HG02885 (cell line): Measurements from ENCODE around the gene ENGASE.

Experiments
- ATAC-seq: cut with Tn5 transposase; IDR thresholded peaks from one replicate; pipeline ENCODE4 v1.9.1; 2021; ENCODE audit warnings: mild to moderate bottlenecking; ENCODE audit not compliant: unreplicated experiment, poor library complexity

ENGASE gene

DNA sequence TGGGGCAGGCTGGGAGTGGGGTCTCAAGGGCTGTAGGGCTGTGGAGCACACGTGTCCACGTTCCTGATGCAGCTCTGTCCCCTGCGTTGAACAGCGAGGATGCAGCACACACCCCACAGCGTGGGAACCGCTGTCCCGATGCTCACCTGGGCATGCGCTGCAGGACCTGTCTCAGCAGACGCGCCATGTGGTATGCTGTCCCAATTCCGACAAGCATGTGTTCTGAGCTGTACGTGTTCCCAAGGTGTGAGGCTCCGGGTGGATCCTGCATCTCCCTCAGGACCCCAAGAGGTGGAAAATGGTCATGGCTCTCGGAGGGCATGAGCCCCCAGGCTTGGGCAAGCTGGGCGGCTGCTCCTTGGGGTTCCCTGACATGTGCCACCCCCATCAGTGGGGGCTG, 34.2 kb downstream of the ENGASE start:
- ATAC-seq = no peak

DNA sequence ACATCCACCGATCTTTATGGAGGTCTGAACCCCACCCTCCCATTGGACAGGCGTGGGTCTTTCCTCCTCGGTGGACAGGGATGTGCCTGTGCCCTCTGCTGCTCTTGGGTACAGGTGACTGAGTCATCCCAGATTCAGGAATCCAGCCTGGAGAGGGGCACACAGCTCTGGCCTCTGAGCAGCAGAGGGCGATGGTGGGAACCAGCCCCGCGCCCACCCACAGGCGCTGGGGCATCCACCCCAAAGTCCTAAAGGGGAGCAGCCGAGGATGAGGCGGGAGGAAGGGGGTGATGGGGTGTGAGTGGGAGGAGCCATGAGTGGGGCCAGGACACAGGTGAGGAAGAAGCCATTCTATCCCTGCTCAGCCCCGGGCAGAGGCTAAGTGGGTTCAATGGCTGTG, 35.0 kb downstream of the ENGASE start:
- no peak for ATAC-seq

DNA sequence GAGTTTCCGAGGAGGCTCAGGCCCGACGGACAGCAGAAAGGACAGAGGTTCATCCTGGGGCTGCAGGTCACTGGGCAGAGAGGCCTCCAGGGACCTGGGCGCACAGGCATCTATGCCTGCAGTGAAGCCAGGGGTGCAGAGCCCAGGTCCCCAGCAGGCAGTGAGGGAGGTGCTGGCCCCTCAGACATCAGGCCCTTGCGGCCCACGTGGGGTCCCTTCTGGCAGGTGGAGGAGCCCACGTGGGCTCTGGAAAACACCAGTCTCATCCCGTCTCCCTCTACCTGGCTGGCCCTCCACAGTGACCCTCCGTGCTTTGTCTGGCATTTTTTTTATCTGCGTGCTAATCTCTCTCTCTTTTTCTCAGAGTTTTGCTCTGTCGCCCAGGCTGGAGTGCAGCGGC, 36.5 kb downstream of the ENGASE start:
- ATAC-seq = no peak

DNA sequence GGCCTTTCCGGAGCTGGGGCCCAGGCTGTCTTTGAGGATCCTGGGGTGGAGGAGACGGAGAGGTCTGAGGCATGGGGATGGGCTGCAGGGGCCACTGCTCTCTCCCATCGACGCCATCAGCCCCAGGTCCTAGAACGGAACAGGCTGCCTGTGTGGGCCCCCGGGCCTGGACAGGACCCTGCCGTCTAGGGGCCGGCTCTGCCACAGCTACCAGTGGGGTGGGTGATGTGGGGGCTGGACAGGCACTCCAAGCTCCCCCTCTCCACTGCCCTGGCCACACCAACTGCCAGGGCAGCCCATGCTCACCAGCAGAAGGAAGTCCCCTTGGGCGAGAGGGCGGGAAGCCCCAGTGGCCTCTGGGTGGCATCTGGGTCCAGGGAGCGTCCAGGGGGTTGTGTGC, 37.8 kb downstream of the ENGASE start:
- no peak for ATAC-seq

DNA sequence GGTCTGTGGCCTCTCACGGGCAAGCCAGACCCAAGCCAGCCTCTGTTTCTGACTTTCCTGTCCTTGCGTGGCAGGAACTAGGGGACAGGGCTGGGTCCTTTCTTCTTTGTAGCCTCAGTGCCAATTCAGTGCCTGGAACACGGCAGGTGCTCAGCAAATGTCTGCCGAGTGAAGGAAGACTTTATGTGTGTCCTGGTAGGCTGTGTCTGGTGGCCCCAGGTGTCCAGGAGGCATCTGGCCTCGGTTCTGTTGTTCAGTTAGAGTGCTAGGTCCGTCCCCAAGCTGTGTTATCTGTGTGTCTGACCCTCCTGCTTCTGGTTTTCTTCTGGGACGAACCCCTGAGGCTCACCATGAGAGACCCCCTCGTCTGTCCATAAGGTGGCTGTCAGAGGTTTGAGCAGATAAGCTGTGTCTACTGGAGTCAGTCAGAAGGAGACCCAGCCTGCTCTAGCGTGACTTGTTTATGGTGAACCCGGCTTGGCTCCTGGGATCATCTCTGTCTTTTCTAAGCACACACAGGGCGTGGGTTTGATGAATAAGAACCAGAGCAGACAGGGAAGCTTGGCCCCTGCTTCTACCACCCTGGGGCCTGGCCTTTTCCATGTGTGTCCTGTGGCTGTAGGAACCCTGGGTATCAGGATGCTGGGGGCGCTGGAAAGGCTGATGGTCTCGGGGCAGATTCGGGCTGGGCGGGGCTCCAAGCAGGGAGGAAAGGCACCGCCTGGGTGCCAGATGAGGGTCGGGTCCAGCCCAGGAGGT, 39.3 kb downstream of the ENGASE start:
- ATAC-seq = no peak

DNA sequence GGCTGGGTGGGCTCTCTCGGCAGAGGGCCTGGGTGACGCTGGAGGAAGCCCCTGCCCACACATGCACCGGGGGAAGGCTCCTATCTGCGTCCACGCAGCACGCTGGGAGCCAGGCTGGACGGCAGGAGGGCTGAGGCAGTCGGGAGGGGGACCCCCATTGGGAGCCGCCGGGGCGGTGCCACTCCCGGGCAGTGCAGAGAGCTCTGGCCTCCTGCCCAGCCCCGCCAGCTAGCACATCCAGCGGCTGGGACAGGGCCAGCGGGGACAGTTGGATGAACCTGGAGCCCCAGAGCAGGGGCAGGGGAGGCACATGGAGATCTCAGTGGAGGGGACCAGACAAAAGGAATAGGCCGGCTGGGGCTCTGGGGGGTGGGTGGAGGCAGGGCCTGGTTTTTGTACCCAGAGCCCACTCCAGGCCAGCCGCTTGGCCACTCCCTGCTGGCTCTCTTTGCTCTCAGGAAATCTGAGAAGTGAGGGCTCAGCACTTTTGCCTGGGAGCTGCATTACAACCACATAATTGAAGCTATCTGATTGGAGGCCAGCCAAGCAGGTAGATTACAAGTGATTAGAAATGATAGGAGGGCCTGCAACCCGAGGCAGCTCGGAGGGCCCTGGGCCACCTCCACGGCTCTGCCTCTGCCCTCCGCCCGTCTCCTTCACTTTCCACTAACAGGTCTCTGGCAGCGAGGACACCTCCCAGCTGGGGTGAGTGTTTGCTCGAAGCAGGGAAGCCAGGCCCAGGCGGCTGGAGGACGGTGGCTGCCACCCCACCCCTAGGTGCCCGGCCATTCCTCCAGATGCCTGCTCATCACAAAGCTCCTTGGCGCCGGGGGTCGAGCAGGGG, 40.1 kb downstream of the ENGASE start:
- ATAC-seq = no peak

DNA sequence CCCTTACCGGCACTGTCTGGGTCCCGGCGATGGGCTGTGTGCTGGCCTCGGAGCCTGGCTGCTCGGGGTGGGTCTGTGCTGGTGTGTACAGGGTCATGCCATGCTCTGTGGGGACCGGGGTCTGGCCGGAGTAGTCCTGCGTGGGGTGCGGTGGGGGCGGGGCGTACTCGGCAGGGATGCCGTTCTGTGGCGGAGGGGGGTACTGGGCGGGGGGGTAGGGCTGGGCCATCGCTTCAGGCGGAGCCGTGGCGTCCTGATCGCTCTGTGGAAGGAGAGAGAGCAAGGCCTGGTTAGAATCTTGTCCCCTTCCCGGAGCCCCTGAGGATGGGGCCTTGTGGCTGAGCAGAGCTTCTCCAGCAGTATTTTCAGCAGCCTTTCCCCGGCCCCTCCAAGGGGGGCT, 40.9 kb downstream of the ENGASE start:
- ATAC-seq = no peak

DNA sequence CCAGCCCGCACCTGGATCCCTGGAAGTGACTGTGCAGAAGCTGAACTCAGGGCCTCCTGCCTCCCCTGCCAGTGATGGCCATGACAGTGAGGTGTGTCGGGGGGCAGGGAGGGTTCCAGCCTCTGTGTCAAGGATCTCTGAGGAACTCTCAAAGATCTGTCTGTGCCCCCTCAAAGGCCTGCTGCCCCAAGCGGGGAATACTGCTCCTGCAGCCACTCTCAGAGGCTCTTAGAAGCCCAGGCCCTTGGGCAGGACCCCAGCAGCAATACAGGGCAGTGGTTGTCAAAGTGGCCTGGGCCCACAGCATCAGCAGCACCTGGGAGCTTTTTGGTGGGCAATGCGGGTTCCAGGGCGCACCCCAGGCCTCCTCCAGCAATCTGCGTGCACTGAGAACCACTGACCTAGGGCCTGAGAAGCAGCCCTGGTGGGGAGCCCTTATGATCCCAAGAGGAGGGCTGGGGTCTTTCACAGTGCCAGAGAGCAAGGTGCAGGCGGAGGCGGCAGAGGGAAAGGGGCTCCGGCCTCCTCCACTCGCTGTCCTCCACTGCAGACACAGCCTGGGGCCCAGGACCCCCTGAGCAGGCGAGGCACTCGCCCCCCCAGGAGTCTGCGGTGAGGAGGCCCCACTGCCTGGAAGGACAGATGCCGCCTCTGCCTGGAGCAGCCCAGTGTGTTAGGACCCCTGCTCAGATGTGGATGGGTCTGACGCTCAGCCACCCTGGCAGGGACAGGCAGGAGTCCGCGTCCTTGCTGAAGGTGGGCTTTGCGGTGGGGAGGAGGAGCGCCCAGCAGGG, 42.1 kb downstream of the ENGASE start:
- ATAC-seq = no peak

DNA sequence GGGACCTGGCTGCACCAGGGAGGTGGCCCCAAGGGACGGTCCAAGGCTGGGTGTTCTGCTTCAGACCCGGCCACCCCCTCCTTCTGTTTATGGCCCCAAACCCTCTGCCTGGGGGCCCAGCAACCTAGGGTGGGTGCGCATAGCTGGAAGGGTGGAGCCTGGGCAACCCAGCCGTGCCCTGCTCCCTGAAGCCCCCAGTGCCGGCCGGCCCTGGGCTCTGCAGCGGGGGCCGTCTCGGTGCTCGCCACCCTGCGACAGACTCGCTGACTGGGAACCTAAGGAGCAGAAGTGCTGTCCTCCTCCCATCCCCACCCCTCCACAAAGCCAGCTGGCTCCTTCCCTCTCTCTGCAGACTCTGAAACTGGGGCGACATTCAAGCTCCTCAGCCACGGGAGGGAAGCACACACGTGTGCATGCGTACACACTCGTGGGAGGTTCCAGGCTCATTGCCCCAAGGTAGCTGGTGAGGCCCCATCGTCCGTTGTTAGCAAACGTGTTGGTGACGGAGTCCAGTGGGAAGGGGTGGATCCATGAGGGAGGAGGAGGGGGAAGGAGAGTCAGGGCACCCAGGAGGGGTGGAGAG, 43.4 kb downstream of the ENGASE start:
- no peak for ATAC-seq

DNA sequence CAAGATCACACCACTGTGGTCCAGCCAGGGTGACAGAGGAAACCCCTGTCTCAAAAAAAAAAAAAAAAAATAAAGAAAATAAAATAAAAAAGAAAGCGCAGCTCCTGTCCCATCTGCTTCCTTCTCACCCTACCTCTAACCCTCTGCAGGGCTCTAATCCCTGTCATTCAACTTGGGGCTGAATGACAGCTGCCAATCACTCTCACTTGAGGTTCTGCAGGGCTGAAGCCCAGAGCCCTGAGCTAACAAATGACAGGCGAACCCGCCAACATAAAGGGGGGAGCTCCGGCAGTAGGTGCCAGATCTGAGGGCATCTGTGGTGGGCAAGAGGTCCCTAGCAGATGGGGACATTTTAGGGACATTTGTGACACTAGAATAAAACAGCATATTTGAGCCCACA, 44.3 kb downstream of the ENGASE start:
- no peak for ATAC-seq

DNA sequence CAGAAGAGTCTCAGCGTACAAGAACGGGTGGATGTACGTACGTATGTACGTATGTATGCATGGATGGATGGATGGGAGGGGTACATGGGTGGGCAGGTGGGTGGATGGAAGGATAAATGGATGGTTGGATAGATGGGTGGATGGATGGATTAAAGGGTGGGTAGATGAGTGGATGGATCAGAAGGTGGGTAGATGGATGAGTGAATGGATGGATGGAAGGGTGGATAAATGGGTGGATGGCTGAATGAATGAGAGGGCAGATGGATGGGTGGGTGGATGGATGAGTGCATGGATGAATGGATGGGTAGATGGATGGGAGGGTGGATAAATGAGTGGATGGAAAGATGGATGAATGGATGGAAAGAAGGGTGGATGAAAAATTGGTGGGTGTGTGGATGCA, 45.6 kb downstream of the ENGASE start:
- no peak for ATAC-seq

DNA sequence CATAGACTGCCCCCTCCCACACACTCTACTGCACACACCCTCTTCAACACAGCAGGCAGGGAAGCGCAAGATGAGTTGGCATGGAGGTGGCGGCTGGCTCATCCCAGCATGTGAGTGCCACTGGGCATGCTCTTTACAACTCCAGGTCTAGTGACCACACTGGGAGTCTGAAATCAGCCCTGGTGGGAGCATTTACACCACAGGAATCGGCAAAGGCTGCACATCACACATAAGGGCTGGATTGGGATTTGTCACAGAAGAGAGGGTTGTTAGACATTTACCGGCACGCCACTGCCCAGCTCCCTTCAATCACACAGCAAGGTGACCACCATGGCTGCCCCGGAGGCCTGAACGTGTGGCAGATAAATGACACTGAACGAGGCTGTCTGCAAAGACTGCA, 49.4 kb downstream of the ENGASE start:
- no peak for ATAC-seq

DNA sequence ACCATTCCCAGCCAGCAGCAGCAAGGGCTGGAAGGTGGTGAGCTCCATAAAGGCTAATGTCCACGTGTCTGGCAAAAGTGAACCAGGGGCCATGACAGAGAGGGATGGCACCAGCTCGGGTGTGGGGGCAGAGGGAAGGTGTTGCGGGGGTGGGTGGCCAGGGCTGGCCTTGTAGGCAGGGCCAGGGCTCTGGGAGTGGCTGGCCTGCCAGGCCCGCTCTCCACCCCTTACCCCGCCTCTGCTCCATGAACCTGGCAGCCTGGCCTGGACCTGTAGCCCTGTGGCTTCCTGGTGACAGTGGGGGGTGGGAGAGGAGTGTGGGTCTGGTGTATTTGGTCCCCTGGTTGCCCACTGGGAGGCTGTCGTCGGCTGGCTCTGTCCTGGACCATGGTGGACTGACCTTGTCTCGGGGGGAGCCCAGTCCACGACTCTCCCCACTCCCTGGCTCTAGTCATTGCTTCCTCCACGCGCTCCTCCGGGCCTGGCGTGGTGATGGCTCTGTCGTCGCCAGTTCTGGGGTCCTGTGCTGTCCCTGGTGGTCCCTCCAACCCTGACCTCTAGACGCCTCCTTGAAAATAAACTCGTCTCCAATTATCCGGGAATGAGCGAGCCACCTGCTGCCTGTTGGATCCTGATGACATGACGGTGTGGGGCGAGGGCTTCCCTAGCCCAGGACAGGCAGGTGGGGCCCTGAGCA, 50.0 kb downstream of the ENGASE start:
- no peak for ATAC-seq

DNA sequence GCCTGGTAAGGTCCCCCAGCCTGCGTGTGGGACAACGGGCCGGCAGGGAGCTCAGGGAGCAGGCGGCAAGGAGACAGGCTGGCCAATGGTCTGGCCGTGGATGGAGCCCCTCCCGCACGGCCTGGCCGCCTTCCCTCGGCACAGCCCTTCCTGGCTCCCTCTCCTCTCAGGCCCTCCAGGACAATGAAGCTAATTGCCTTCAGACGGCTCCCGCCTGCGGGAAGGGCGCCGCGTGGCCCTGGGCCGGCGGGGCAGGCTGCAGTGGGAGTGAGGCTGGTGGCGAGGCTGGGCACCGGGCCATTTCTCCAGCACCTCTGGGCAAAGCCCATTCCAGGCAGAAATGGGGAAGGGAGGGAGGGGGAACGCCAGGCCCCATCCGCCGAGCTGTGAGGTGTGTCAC, 50.9 kb downstream of the ENGASE start:
- ATAC-seq = no peak

DNA sequence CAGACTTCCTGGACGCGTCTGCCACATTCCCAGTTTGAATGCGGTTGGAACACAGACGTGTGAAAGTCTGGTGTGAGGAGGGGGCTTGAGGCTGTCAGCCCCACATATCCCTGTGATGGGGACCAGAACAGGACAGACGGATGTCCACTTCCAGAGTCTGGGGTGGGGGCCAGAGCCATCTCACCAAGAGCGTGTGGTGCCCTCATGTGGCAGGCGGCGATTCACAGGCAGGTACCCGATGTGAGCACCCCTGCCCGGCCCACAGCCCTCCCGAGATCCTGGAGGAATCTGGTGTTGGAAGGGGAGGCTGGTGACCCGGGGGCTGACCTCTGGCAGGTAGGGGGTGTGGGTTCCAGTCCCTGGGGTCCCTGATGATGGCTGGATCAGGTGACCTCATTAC, 51.5 kb downstream of the ENGASE start:
- ATAC-seq = no peak

DNA sequence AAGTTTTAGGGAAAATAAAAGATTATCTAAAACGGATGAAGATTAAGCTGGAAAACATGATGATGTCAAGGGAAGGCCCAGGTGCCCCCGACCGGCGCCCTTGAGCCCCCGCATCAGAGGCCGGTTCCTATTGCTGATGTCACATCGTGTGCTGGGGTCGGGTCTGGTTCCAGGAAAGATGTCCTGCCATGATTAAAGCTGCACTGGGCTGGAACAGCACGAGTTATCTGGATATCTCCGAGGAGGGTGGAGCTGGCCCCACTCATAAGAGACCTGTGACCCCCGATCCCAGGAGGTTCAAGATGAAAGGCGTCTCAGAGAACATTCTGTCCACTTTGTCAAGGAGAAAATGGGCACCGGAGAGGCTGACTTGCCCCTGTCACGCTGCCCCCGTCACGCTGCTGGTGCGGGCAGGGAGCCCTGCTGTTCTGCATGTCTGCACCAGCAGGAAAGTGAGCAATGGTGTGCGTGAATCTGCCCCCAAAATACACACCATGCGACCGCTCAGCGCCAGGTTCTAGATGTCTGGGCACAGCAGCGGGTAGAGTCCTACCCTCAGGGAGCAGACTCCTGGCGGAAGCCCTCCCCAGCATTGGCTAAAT, 53.0 kb downstream of the ENGASE start:
- no peak for ATAC-seq

DNA sequence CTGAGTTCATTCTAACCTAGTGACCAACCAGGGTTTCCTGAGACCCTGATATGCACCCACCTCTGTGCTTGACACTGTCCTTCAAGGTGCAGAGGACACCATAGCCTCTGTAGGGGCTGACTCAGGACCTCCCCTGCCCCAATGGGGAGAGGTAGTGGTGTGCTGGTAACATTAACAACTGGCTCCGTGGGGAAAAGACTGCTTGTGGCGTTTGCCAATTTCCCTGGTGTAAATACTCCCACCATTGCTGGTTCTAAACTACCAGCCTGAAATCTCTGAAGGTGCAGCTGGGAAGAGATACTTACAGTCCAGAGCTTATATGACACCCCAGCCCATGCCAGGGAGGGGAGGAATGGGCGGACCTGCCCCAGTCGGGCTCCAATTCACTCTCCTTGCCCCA, 54.9 kb downstream of the ENGASE start:
- no peak for ATAC-seq

DNA sequence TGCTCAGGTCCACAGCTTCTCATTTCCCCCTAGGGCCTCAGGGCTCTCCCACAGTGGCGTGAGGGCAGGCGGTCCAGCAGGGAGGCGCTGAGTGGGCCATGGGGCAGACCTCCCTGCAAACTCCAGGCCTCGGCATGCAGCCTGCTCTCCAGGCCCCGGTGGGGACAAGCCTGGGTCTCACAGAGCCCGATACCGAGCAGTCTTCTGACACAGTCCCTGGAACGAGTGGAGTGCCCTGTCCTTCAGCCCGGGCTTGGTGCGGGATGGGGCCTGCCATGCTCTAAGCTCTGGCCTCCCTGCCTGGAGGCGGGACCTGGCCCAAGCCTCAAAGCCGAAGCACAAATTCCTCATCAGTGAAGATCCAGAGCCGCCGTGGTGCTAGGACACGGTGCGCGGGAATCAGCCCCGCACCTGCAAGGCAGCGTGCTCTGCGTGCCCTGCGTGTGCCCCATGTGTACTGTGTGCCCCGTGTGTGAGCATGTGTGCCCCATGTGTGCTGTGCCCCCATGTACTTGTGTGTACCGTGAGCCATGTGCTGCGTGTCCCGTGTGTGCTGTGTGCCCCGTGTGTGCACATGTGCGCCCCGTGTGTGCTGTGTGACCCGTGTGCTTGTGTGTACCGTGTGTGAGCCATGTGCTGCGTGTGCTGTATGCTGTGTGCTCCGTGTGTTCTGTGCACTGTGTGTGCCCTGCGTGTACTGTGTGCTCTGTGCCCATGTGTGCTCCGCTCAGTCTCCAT, 56.1 kb downstream of the ENGASE start:
- no peak for ATAC-seq

DNA sequence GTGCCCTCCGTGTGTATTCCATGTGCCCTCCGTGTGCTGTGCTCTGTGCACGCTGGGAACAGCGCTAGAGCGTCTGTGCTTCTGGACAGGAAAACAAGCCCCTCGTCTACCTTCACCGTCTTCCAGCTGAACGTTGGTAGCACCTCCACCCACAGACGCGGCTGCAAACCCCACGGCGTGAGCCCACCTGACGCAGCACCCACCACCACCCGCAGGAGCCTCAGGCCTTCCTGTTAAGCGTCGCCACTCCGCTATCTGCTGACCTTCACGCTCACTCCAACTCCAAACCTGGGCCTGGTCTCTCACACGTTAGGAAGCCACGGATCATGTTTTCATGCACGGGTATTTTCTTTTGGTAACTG, 56.6 kb downstream of the ENGASE start:
- ATAC-seq = no peak
